ENCODE results near the gene SPACDR. TPM values are rescaled to one million over a fixed set of nuclear protein-coding genes. Genes with fewer than 3 reads are reported as not detected.
A peak's percentile ranks its signal among the peaks of the same experiment; 100 is the strongest.

Gene SPACDR
- total and polyA plus RNA-seq, 2 experiments from 2014 or later: 0.42 to 0.52 TPM

DNA sequence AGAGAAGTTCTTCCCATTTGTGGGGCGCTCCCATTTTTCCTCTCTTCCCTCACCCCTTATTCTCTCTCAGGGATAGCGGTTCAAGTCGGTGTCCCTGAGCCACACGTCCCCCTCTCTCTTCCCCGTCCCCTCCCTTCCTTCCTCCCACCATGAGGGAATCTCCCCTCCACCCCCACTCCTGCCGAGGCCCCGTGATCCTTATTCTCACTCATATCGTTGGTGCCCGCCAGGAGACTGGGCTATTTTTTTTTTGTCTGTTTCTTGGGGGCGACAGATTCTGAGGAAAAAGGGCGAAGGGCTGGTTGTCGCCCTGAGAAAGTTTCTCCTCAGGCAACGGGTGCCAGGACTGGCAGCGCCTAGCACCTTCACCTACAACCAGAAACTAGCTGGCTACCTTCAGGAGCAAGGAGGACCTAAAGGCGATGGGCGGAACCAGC lies 36.3 kb downstream of the SPACDR start:
- Mint-ChIP-seq H3K4me1 (peaks cover 25% of the 10 kb centered on the region), H3K36me3 (ENCODE audit: low read depth) (peaks cover 32% of the 10 kb centered on the region), H3K27me3 (ENCODE audit: insufficient read depth, low read depth, poor library complexity) (peaks cover 32% of the 10 kb centered on the region), H3K9me3 (peaks cover 20% of the 10 kb centered on the region; the same call in 2 of the 3 replicates), H3K4me3 (peak overlapping the region; percentile 92), H3K27ac (no peak overlapping the region)
- H4K20me1 ChIP-seq (replicated peaks; ENCODE audit: insufficient read depth): no peaks in the 10 kb centered on the region; the same call in 1 of the 2 replicates
- no peak for TF ChIP-seq ZNF114 (CRISPR knock-in tag; IDR thresholded peaks at IDR 0.05)
- peaks cover 11% of the 10 kb centered on the region; the same call in 1 of the 2 replicates for H3F3A ChIP-seq (replicated peaks; ENCODE audit: low read depth)
- no peak for ATAC-seq
- H3K4me1 ChIP-seq (ENCODE audit: insufficient read depth): peaks cover 21% of the 10 kb centered on the region; the same call in 1 of the 2 replicates
- 0 out of 2 replicates have a peak, but pooled peaks cover 3% of the 10 kb centered on the region for H3K9me2 ChIP-seq (ENCODE audit: insufficient read depth)
- peaks cover 9% of the 10 kb centered on the region for H3K27me3 ChIP-seq (ENCODE audit: insufficient read depth)
- H3K4me2 ChIP-seq: 0 out of 2 replicates have a peak overlapping the region, but pooled peaks have one; percentile 23
- H3K4me3 ChIP-seq: peak overlapping the region; percentile 67
- H3K36me3 ChIP-seq (ENCODE audit: insufficient read depth): no peaks in the 10 kb centered on the region
- no peak overlapping the region for H3K27ac ChIP-seq (ENCODE audit: low read depth)
- DNase-seq (ENCODE audit: low spot score): no peak
- no peak overlapping the region for H2AFZ ChIP-seq
- H3K79me2 ChIP-seq (replicated peaks; ENCODE audit: insufficient read depth): peaks cover 27% of the 10 kb centered on the region

- no peak overlapping the region for H3K27ac Mint-ChIP-seq
- Histone ChIP-seq H4K20me1 (replicated peaks; ENCODE audit: insufficient read depth) (no peaks in the 10 kb centered on the region), H3F3A (replicated peaks; ENCODE audit: low read depth) (peaks cover 4% of the 10 kb centered on the region; the same call in 1 of the 2 replicates), H3K36me3 (ENCODE audit: insufficient read depth) (no peaks in the 10 kb centered on the region), H3K4me3 (no peak overlapping the region), H3K9me2 (ENCODE audit: insufficient read depth) (0 out of 2 replicates have a peak, but pooled peaks cover 3% of the 10 kb centered on the region), H3K27ac (ENCODE audit: low read depth) (no peak overlapping the region), H3K4me2 (no peak overlapping the region), H2AFZ (no peak overlapping the region), H3K79me2 (replicated peaks; ENCODE audit: insufficient read depth) (peaks cover 14% of the 10 kb centered on the region), H3K4me1 (ENCODE audit: insufficient read depth) (peaks cover 10% of the 10 kb centered on the region; the same call in 1 of the 2 replicates), H3K27me3 (ENCODE audit: insufficient read depth) (peaks cover 9% of the 10 kb centered on the region)
- H3K36me3 Mint-ChIP-seq (ENCODE audit: low read depth): peaks cover 20% of the 10 kb centered on the region
- H3K27me3 Mint-ChIP-seq (ENCODE audit: insufficient read depth, low read depth, poor library complexity): peaks cover 34% of the 10 kb centered on the region
- DNase-seq (ENCODE audit: low spot score): no peak
- peaks cover 20% of the 10 kb centered on the region; the same call in 2 of the 3 replicates for H3K9me3 Mint-ChIP-seq
- H3K4me3 Mint-ChIP-seq: no peak overlapping the region
- no peak for ATAC-seq
- peaks cover 12% of the 10 kb centered on the region for H3K4me1 Mint-ChIP-seq
- TF ChIP-seq ZNF331 (CRISPR knock-in tag; IDR thresholded peaks at IDR 0.05; ENCODE audit: low read depth) (no peak), STAT1 (IDR thresholded peaks at IDR 0.05; ENCODE audit: unreplicated experiment) (no peak), CTCF (conservative IDR thresholded peaks at IDR 0.05; ENCODE audit: low read depth in 2 of 2) (no peak), EZH2 (IDR thresholded peaks at IDR 0.05; ENCODE audit: low read depth, unreplicated experiment) (no peak), REST (IDR thresholded peaks at IDR 0.05; ENCODE audit: unreplicated experiment) (no peak), CREB1 (CRISPR knock-in tag; IDR thresholded peaks at IDR 0.05; ENCODE audit: low read depth) (no peak), NANOG (IDR thresholded peaks at IDR 0.05; ENCODE audit: borderline replicate concordance) (no peak), ZNF462 (CRISPR knock-in tag; IDR thresholded peaks at IDR 0.05) (no peak), JUNB (IDR thresholded peaks at IDR 0.05; ENCODE audit: unreplicated experiment) (no peak)
Observed at GRCh38 chr7:100426516-100426915, 37.5 kb downstream of the SPACDR start.

All from GM23338 (cell line).